Caco-2 (cell line): Measurements from ENCODE around the gene ZNF80. TPM values are rescaled to one million over a fixed set of nuclear protein-coding genes. Genes with fewer than 3 reads are reported as not detected.

ENCODE experiments used
- BruUV-seq: library from RNA; stranded (reverse); fragments of 400-500 nt; replicated peaks from 2 replicates; lab custom pipeline; 2021; lab: Mats Ljungman, UMichigan
- CTCF ChIA-PET: fragments of 300-600 bp; sonication (Branson Sonifier 250); formaldehyde crosslinking; loops from one replicate; lab custom pipeline; 2022; ENCODE audit warnings: antibody characterized with exemption; lab: Charles Lee
- POLR2A ChIA-PET: fragments of 300-600 bp; sonication (Branson Sonifier 250); formaldehyde crosslinking; loops from one replicate; lab custom pipeline; 2022; ENCODE audit warnings: antibody characterized with exemption; lab: Charles Lee
- DNase-seq, 2 experiments: peaks; one replicate each; pipeline versions ENCODE4 v3.0.0 to v3.0.0-alpha.2; 2020 to 2022
- H3K27me3 ChIP-seq: replicated peaks from 2 replicates; pipeline ENCODE4 v1.6.0; 2011; ENCODE audit warnings: low read length; ENCODE audit not compliant: control insufficient read depth, insufficient read depth
- H3K36me3 ChIP-seq: 2 replicates; pipeline ENCODE4 v1.5.1; 2011; ENCODE audit warnings: low read length; ENCODE audit not compliant: control insufficient read depth, insufficient read depth
- H3K4me1 ChIP-seq: fragments of 250-450 bp; sonication (Bioruptor Pico); 2 replicates; pipeline ENCODE4 v1.5.1; 2020; ENCODE audit warnings: mild to moderate bottlenecking
- H3K4me3 ChIP-seq: 2 replicates; pipeline ENCODE4 v1.5.1; 2011; ENCODE audit warnings: low read depth, mild to moderate bottlenecking, control low read depth, low read length
- H3K9me3 ChIP-seq: fragments of 250-450 bp; sonication (Bioruptor Pico); 2 replicates; pipeline ENCODE4 v1.5.1; 2020; ENCODE audit warnings: mild to moderate bottlenecking, moderate library complexity
- H3K27ac Mint-ChIP-seq: one replicate; pipeline ENCODE4 v1.8.0; 2022; ENCODE audit warnings: mixed read lengths; ENCODE audit not compliant: unreplicated experiment
- H3K27me3 Mint-ChIP-seq: one replicate; pipeline ENCODE4 v1.8.0; 2022; ENCODE audit warnings: mixed read lengths; ENCODE audit not compliant: insufficient read depth, unreplicated experiment
- H3K36me3 Mint-ChIP-seq: one replicate; pipeline ENCODE4 v1.8.0; 2022; ENCODE audit warnings: mild to moderate bottlenecking, mixed read lengths; ENCODE audit not compliant: insufficient read depth, unreplicated experiment
- H3K4me1 Mint-ChIP-seq: one replicate; pipeline ENCODE4 v1.8.0; 2022; ENCODE audit warnings: low read depth, mixed read lengths; ENCODE audit not compliant: unreplicated experiment
- H3K4me3 Mint-ChIP-seq: one replicate; pipeline ENCODE4 v1.8.0; 2022; ENCODE audit warnings: mild to moderate bottlenecking, moderate library complexity, mixed read lengths; ENCODE audit not compliant: unreplicated experiment
- H3K9me3 Mint-ChIP-seq: one replicate; pipeline ENCODE4 v1.8.0; 2022; ENCODE audit warnings: mixed read lengths; ENCODE audit not compliant: unreplicated experiment
- CTCF ChIP-seq, 2 experiments: fragments of 200-600 bp in 1 of 2; IDR thresholded peaks; 1 replicate in 1 of 2; 2 replicates in 1 of 2; pipeline versions ENCODE4 v1.5.1 to v1.8.0; 2011 to 2022; ENCODE audit warnings: antibody characterized with exemption in 1 of 2, control low read depth in 1 of 2, inconsistent platforms in 1 of 2, low read depth in 1 of 2, low read length in 1 of 2, mild to moderate bottlenecking in 1 of 2, moderate library complexity in 1 of 2; ENCODE audit not compliant: insufficient read depth in 1 of 2, severe bottlenecking in 1 of 2, unreplicated experiment in 1 of 2
- intact Hi-C: fragments of 100-400 bp; cut with micrococcal nuclease; formaldehyde crosslinking; loops from one replicate; pipeline ENCODE4 v1.10.0; 2022; ENCODE audit not compliant: unreplicated experiment
- total RNA-seq: library from RNA; stranded (reverse); gene quantifications from 2 replicates; pipeline ENCODE4 v1.2.3, GENCODE V29; 2022

ZNF80 gene
- total RNA-seq, 1 experiment from 2014 or later, result not detected

GRCh38 chr3:114218578-114219185 is 18.7 kb downstream of the ZNF80 start:
- CTCF ChIA-PET, result no interaction called here
- Histone ChIP-seq H3K4me3 (no peak overlapping the region), H3K4me1 (no peaks in the 10 kb centered on the region), H3K27me3 (no peaks in the 10 kb centered on the region; the same call in 1 of the 2 replicates), H3K9me3 (no peaks in the 10 kb centered on the region), H3K36me3 (no peaks in the 10 kb centered on the region)
- DNase-seq, result no peak
- no TSS peak for BruUV-seq
- POLR2A ChIA-PET, result no interaction called here
- intact Hi-C loops, result no loop called here
- Mint-ChIP-seq H3K4me3 (no peak overlapping the region), H3K27ac (no peak overlapping the region), H3K9me3 (no peaks in the 10 kb centered on the region), H3K36me3 (no peaks in the 10 kb centered on the region), H3K4me1 (no peaks in the 10 kb centered on the region), H3K27me3 (peaks cover 4% of the 10 kb centered on the region)
- no peak for TF ChIP-seq CTCF (IDR thresholded peaks at IDR 0.05; ENCODE audit: insufficient read depth in 1 of 2, low read depth in 1 of 2, low read length in 1 of 2, severe bottlenecking in 1 of 2, unreplicated experiment in 1 of 2)

- TF ChIP-seq CTCF (IDR thresholded peaks at IDR 0.05; ENCODE audit: insufficient read depth in 1 of 2, low read depth in 1 of 2, low read length in 1 of 2, severe bottlenecking in 1 of 2, unreplicated experiment in 1 of 2), result no peak
- Mint-ChIP-seq H3K27me3 (peaks cover 4% of the 10 kb centered on the region), H3K36me3 (no peaks in the 10 kb centered on the region), H3K4me3 (no peak overlapping the region), H3K27ac (no peak overlapping the region), H3K9me3 (no peaks in the 10 kb centered on the region), H3K4me1 (no peaks in the 10 kb centered on the region)
- H3K4me3 ChIP-seq, result no peak overlapping the region
- H3K36me3 ChIP-seq, result no peaks in the 10 kb centered on the region
- H3K9me3 ChIP-seq, result no peaks in the 10 kb centered on the region
- no peaks in the 10 kb centered on the region; the same call in 1 of the 2 replicates for H3K27me3 ChIP-seq
- intact Hi-C loops, result no loop called here
- CTCF ChIA-PET, result no interaction called here
- no peaks in the 10 kb centered on the region for H3K4me1 ChIP-seq
- DNase-seq, result no peak
- POLR2A ChIA-PET, result no interaction called here
- BruUV-seq, result no TSS peak
Measured at GRCh38 chr3:114218006-114218405, 19.4 kb downstream of the ZNF80 start.

- no peaks in the 10 kb centered on the region for H3K36me3 ChIP-seq
- no peak overlapping the region for H3K4me3 ChIP-seq
- H3K9me3 ChIP-seq, result no peaks in the 10 kb centered on the region
- H3K4me3 Mint-ChIP-seq, result no peak overlapping the region
- ChIA-PET POLR2A (no interaction called here), CTCF (no interaction called here)
- peaks cover 2% of the 10 kb centered on the region for H3K27me3 Mint-ChIP-seq
- BruUV-seq, result no TSS peak
- no peaks in the 10 kb centered on the region for H3K36me3 Mint-ChIP-seq
- H3K4me1 ChIP-seq, result no peaks in the 10 kb centered on the region
- H3K4me1 Mint-ChIP-seq, result no peaks in the 10 kb centered on the region
- no peaks in the 10 kb centered on the region for H3K9me3 Mint-ChIP-seq
- intact Hi-C loops, result no loop called here
- no peaks in the 10 kb centered on the region; the same call in 1 of the 2 replicates for H3K27me3 ChIP-seq
- no peak for TF ChIP-seq CTCF (IDR thresholded peaks at IDR 0.05; ENCODE audit: insufficient read depth in 1 of 2, low read depth in 1 of 2, low read length in 1 of 2, severe bottlenecking in 1 of 2, unreplicated experiment in 1 of 2)
- no peak for DNase-seq
- no peak overlapping the region for H3K27ac Mint-ChIP-seq
Measured at GRCh38 chr3:114217266-114217665, 20.1 kb downstream of the ZNF80 start.
